RCC 7860 (cell line): Measurements from ENCODE around the gene PCDHGB3.
"Not testable (repeated sequence)": the region's sequence is repeated elsewhere in the genome, so short reads cannot be mapped to it uniquely, and the experiment has no call there.

Source experiments
- DNase-seq: peaks from one replicate; pipeline ENCODE4 v3.0.0-alpha.2; 2015; ENCODE audit warnings: low spot score
- FAIRE-seq: peaks from 2 replicates; lab custom pipeline; 2012; peaks lifted over from hg19 to GRCh38; lab: Jason Lieb, UNC

Gene PCDHGB3

GRCh38 chr5:141389153-141390042, 19.4 kb downstream of the PCDHGB3 start:
- DNase-seq (no peak), FAIRE-seq (no peak)

GRCh38 chr5:141392429-141393198, 22.6 kb downstream of the PCDHGB3 start, which contains the start of gene PCDHGA8:
Gene PCDHGA8, plus strand, starts transcription at chr5:141392633. Its CDS starts 181 bp downstream, at chr5:141392814.
- FAIRE-seq: no peak

GRCh38 chr5:141393267-141393666, 23.2 kb downstream of the PCDHGB3 start:
- DNase-seq: no peak
- no peak for FAIRE-seq

More at GRCh38 chr5:141392429-141393198, 22.6 kb downstream of the PCDHGB3 start, which contains the start of gene PCDHGA8:
- no peak for DNase-seq

GRCh38 chr5:141394401-141395187, 24.6 kb downstream of the PCDHGB3 start:
- DNase-seq, FAIRE-seq: not testable (repeated sequence)

GRCh38 chr5:141397756-141398551, 27.9 kb downstream of the PCDHGB3 start, which contains the start of gene PCDHGB5:
Gene PCDHGB5, plus strand, starts transcription at chr5:141397947. Its CDS starts 181 bp downstream, at chr5:141398128.
- not testable (repeated sequence) for DNase-seq, FAIRE-seq

GRCh38 chr5:141398608-141399007, 28.6 kb downstream of the PCDHGB3 start:
- FAIRE-seq: no peak

GRCh38 chr5:141399555-141400258, 29.7 kb downstream of the PCDHGB3 start:
- no peak for FAIRE-seq
- DNase-seq: no peak

More at GRCh38 chr5:141398608-141399007, 28.6 kb downstream of the PCDHGB3 start:
- no peak for DNase-seq

GRCh38 chr5:141402553-141403243, 32.7 kb downstream of the PCDHGB3 start, which contains the start of gene PCDHGA9:
Gene PCDHGA9, plus strand, starts transcription at chr5:141402778. Its CDS starts 175 bp downstream, at chr5:141402953.
- DNase-seq: no peak

GRCh38 chr5:141403387-141403786, 33.3 kb downstream of the PCDHGB3 start:
- DNase-seq (no peak), FAIRE-seq (no peak)

More at GRCh38 chr5:141402553-141403243, 32.7 kb downstream of the PCDHGB3 start, which contains the start of gene PCDHGA9:
- FAIRE-seq: no peak

- peak; percentile 35 for DNase-seq
- not testable (repeated sequence) for FAIRE-seq
These were observed 37.9 kb downstream of the PCDHGB3 start, which contains the start of gene PCDHGB6 for GRCh38 chr5:141407790-141408505. Gene PCDHGB6, plus strand, starts transcription at chr5:141408021. Its CDS starts 182 bp downstream, at chr5:141408203.

GRCh38 chr5:141409598-141410306, 39.7 kb downstream of the PCDHGB3 start:
- DNase-seq (no peak), FAIRE-seq (no peak)

- FAIRE-seq: no peak
These were observed 41.5 kb downstream of the PCDHGB3 start for GRCh38 chr5:141411575-141411974.

GRCh38 chr5:141412854-141413539, 43.0 kb downstream of the PCDHGB3 start, which contains the start of gene PCDHGA10:
Gene PCDHGA10, plus strand, starts transcription at chr5:141412987. Its CDS starts 189 bp downstream, at chr5:141413176.
- FAIRE-seq: peak; percentile 52
- peak; percentile 56 for DNase-seq

More at GRCh38 chr5:141411575-141411974, 41.5 kb downstream of the PCDHGB3 start:
- no peak for DNase-seq

- DNase-seq (no peak), FAIRE-seq (no peak)
These were observed 43.6 kb downstream of the PCDHGB3 start for GRCh38 chr5:141413540-141414069.

GRCh38 chr5:141414548-141415274, 44.7 kb downstream of the PCDHGB3 start:
- FAIRE-seq, DNase-seq: not testable (repeated sequence)
